HepG2 (cell line): ENCODE results near the gene P3H2. TPM values are rescaled to one million over a fixed set of nuclear protein-coding genes. Genes with fewer than 3 reads are reported as not detected.

ENCODE experiments used
- ATAC-seq: fragments of 200-7000 bp; cut with Tn5 transposase; 3 replicates; pipeline ENCODE4 v1.9.1; 2020; ENCODE audit warnings: mild to moderate bottlenecking, moderate library complexity
- BruUV-seq: library from RNA; stranded (reverse); fragments of 400-500 nt; replicated peaks from 2 replicates; lab custom pipeline; 2021; lab: Mats Ljungman, UMichigan
- CTCF ChIA-PET: fragments of 300-600 bp; formaldehyde crosslinking; extraction: SDS; loops from one replicate; lab custom pipeline; 2021; ENCODE audit warnings: low total read pairs, inconsistent platforms, low intra/inter-chr PET ratio; lab: Yijun Ruan, JAX
- POLR2A ChIA-PET: fragments of 350-600 bp; sonication (Branson Sonifier 250); formaldehyde crosslinking; loops from one replicate; lab custom pipeline; 2020; ENCODE audit warnings: antibody characterized with exemption, inconsistent platforms; lab: Yijun Ruan, JAX
- DNase-seq: peaks from one replicate; pipeline ENCODE4 v3.0.0-alpha.2; 2015; ENCODE audit warnings: low spot score
- FAIRE-seq: peaks from 3 replicates; lab custom pipeline; 2011; peaks lifted over from hg19 to GRCh38; lab: Jason Lieb, UNC
- H2AFZ ChIP-seq: one replicate; pipeline ENCODE4 v1.6.1; 2011; ENCODE audit warnings: low read length, inconsistent platforms
- H3K27ac ChIP-seq: fragments of 300-600 bp; 3 replicates; pipeline ENCODE4 v1.8.0; 2011; ENCODE audit warnings: mixed run types, mild to moderate bottlenecking, mixed read lengths, low read length, inconsistent platforms; ENCODE audit not compliant: insufficient read depth; ENCODE audit errors: extremely low read length
- H3K27me3 ChIP-seq, 2 experiments: fragments of 200-600 bp in 1 of 2; 2 replicates in 1 of 2; 3 replicates in 1 of 2; pipeline versions ENCODE4 v1.6.0 to v1.8.0; 2011; ENCODE audit warnings: low read length in 2 of 2, mild to moderate bottlenecking in 2 of 2, moderate library complexity in 2 of 2, inconsistent platforms in 1 of 2; ENCODE audit not compliant: insufficient read depth in 2 of 2, control insufficient read depth in 1 of 2
- H3K36me3 ChIP-seq, 2 experiments: fragments of 200-600 bp in 1 of 2; replicated peaks in 1 of 2; 2 replicates in 1 of 2; 3 replicates in 1 of 2; pipeline versions ENCODE4 v1.5.1 to v1.8.0; 2011; ENCODE audit warnings: low read length in 2 of 2, inconsistent platforms in 1 of 2; ENCODE audit not compliant: insufficient read depth in 2 of 2, control insufficient read depth in 1 of 2
- H3K4me1 ChIP-seq: 2 replicates; pipeline ENCODE4 v1.5.1; 2012; ENCODE audit warnings: low read length, inconsistent platforms; ENCODE audit not compliant: insufficient read depth
- H3K4me2 ChIP-seq: 2 replicates; pipeline ENCODE4 v1.6.0; 2011; ENCODE audit warnings: low read depth, low read length, inconsistent platforms
- H3K4me3 ChIP-seq, 3 experiments: fragments of 200-600 bp in 1 of 3; sonication (generic), shearing (Covaris generic) in 1 of 3; replicated peaks in 1 of 3; 2 replicates each; pipeline ENCODE4 v1.5.1; 2011 to 2016; ENCODE audit warnings: low read length in 3 of 3, inconsistent platforms in 2 of 3, low read depth in 2 of 3, mild to moderate bottlenecking in 2 of 3, control low read depth in 1 of 3, mixed read lengths in 1 of 3; ENCODE audit not compliant: insufficient read depth in 1 of 3
- H3K79me2 ChIP-seq: one replicate; pipeline ENCODE4 v1.6.1; 2011; ENCODE audit warnings: low read length, inconsistent platforms; ENCODE audit not compliant: insufficient read depth
- H3K9ac ChIP-seq: 2 replicates; pipeline ENCODE4 v1.6.0; 2011; ENCODE audit warnings: mild to moderate bottlenecking, low read depth, low read length, inconsistent platforms; ENCODE audit not compliant: insufficient read depth
- H3K9me3 ChIP-seq: 2 replicates; pipeline ENCODE4 v1.5.1; 2012; ENCODE audit warnings: mild to moderate bottlenecking, low read length
- H4K20me1 ChIP-seq: 2 replicates; pipeline ENCODE4 v1.6.0; 2011; ENCODE audit warnings: inconsistent platforms, mild to moderate bottlenecking, low read length, moderate library complexity; ENCODE audit not compliant: insufficient read depth
- CENPT ChIP-seq: sonication (generic); formaldehyde crosslinking; IDR thresholded peaks from 2 replicates; pipeline ENCODE4 v1.8.0; 2022; ENCODE audit warnings: low read depth, mild to moderate bottlenecking, moderate library complexity, missing genetic modification reagents
- ETV5 ChIP-seq: IDR thresholded peaks from 2 replicates; pipeline ENCODE4 v1.6.1; 2018; ENCODE audit warnings: missing biosample characterization, missing genetic modification reagents, inconsistent platforms, borderline replicate concordance
- HNRNPUL1 ChIP-seq: fragments of 200-400 bp; formaldehyde crosslinking; IDR thresholded peaks from 2 replicates; pipeline ENCODE4 v1.6.1; 2017; ENCODE audit warnings: low read depth, mild to moderate bottlenecking, low read length, moderate library complexity
- HOXA9 ChIP-seq: sonication (generic); formaldehyde crosslinking; IDR thresholded peaks from 2 replicates; pipeline ENCODE4 v1.8.1; 2022; ENCODE audit warnings: missing genetic modification reagents, mild to moderate bottlenecking, moderate library complexity, borderline replicate concordance
- MXI1 ChIP-seq: IDR thresholded peaks from 3 replicates; pipeline ENCODE4 v1.6.1; 2012; ENCODE audit warnings: low read depth, low read length, inconsistent platforms, borderline replicate concordance
- ZNF33A ChIP-seq: sonication (generic); formaldehyde crosslinking; IDR thresholded peaks from 2 replicates; pipeline ENCODE4 v1.5.1; 2020; ENCODE audit warnings: missing genetic modification reagents, mild to moderate bottlenecking, moderate library complexity, borderline replicate concordance
- ZNF496 ChIP-seq: sonication (generic); formaldehyde crosslinking; IDR thresholded peaks from 2 replicates; pipeline ENCODE4 v1.8.1; 2023; ENCODE audit warnings: mild to moderate bottlenecking, moderate library complexity, missing genetic modification reagents; ENCODE audit not compliant: insufficient replicate concordance
- ZNF660 ChIP-seq: sonication (generic); formaldehyde crosslinking; IDR thresholded peaks from 2 replicates; pipeline ENCODE4 v1.5.1; 2020; ENCODE audit warnings: mild to moderate bottlenecking, low read depth, missing genetic modification reagents, borderline replicate concordance
- ZNF768 ChIP-seq: sonication (generic); formaldehyde crosslinking; IDR thresholded peaks from 2 replicates; pipeline ENCODE4 v1.4.0; 2020; ENCODE audit warnings: missing genetic modification reagents
- ZNF773 ChIP-seq: sonication (generic); formaldehyde crosslinking; IDR thresholded peaks from 2 replicates; pipeline ENCODE4 v1.4.0; 2020; ENCODE audit warnings: missing genetic modification reagents, borderline replicate concordance
- WGBS: methylation state at CpG from one replicate; pipeline ENCODE4 v1.1.6; 2017; ENCODE audit warnings: low lambda C conversion rate; 5-methylcytosine and 5-hydroxymethylcytosine counted together
- in situ Hi-C: cut with HindIII; loops from 2 replicates; pipeline ENCODE4 v1.10.0; 2017; ENCODE audit warnings: low pct_unique_long_range_greater_than_20kb; ENCODE audit not compliant: extremely low pct_ligation_motif_present
- intact Hi-C: fragments of 100-400 bp; cut with micrococcal nuclease; formaldehyde crosslinking; loops from one replicate; pipeline ENCODE4 v1.10.0; 2022; ENCODE audit not compliant: unreplicated experiment
- polyA plus RNA-seq, 8 experiments: library from polyadenylated mRNA; depleted of rRNA in 3 of 8; stranded (reverse) in 7 of 8; unstranded in 1 of 8; fragments of >200 nt; fragmentation: Illumina TruSeq in 4 of 8; extraction: Trizol in 4 of 8; gene quantifications; 2 replicates each; pipeline versions ENCODE4 v1.2.1 to v1.2.3, GENCODE V29; 2011 to 2016; ENCODE audit warnings: low read depth in 4 of 8, missing spikeins in 1 of 8, mixed read lengths in 1 of 8; ENCODE audit not compliant: insufficient read depth in 1 of 8
- total RNA-seq, 5 experiments: library from RNA; depleted of rRNA; stranded (reverse); fragments of >200 nt; fragmentation: Illumina TruSeq; extraction: Trizol; gene quantifications; 2 replicates each; pipeline ENCODE4 v1.2.3, GENCODE V29; 2016; ENCODE audit warnings: low read depth in 1 of 5
- TF ChIP-seq, protein P1 (sequence below): sonication (generic); formaldehyde crosslinking; conservative IDR thresholded peaks from 2 replicates; pipeline ENCODE4 v1.8.0; 2022; ENCODE audit warnings: mild to moderate bottlenecking, moderate library complexity, missing genetic modification reagents
- TF ChIP-seq, protein P2 (sequence below): sonication (generic); formaldehyde crosslinking; IDR thresholded peaks from 2 replicates; pipeline ENCODE4 v1.5.0; 2020; ENCODE audit warnings: mild to moderate bottlenecking, missing genetic modification reagents
- TF ChIP-seq, protein P3 (sequence below): sonication (generic); formaldehyde crosslinking; IDR thresholded peaks from 2 replicates; pipeline ENCODE4 v1.4.0; 2020; ENCODE audit warnings: mild to moderate bottlenecking, low read depth, missing genetic modification reagents
- TF ChIP-seq, protein P4 (sequence below): sonication (generic); formaldehyde crosslinking; IDR thresholded peaks from 2 replicates; pipeline ENCODE4 v1.4.0; 2020; ENCODE audit warnings: missing genetic modification reagents
- TF ChIP-seq, protein P5 (sequence below): sonication (generic); formaldehyde crosslinking; IDR thresholded peaks from 2 replicates; pipeline ENCODE4 v1.5.0; 2020; ENCODE audit warnings: missing genetic modification reagents

Gene P3H2
- total and polyA plus RNA-seq, 2 of the 13 experiments (the other 11 are each of a cell fraction or from before 2014, with no cell fraction given) = not detected

DNA sequence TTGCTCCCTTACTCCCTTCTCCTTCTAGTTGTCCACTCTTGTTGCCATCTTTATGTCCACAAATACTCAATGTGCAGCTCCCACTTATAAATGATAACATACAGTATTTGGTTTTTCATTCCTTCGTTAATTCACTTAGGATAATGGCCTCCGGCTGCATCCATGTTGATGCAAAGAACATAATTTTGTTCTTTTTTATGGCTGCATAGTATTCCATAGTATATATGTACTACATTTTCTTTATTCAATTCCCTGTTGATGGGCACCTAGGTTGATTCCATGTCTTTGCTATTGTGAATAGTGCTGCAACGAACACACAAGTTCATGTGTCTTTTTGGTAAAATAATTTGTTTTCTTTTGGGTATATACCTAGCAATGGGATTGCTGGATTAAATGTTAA lies 21.3 kb upstream of the P3H2 start:
- H3K9me3 ChIP-seq = no peaks in the 10 kb centered on the region
- no peaks in the 10 kb centered on the region for H4K20me1 ChIP-seq
- in situ Hi-C loops = no loop called here
- CTCF ChIA-PET = no interaction called here
- BruUV-seq = no TSS peak
- H3K4me1 ChIP-seq = no peaks in the 10 kb centered on the region
- POLR2A ChIA-PET = no interaction called here
- H3K36me3 ChIP-seq = no peaks in the 10 kb centered on the region
- ATAC-seq (no peak), DNase-seq (no peak), FAIRE-seq (no peak)
- H3K27me3 ChIP-seq = no peaks in the 10 kb centered on the region; a peak in 2 of 5 replicates
- WGBS = 33% methylated on average over 3 of the region's 3 CpGs
- no peak overlapping the region for H3K4me3 ChIP-seq
- no peak for TF ChIP-seq CENPT (CRISPR knock-in tag)
- TF ChIP-seq ZNF496 (CRISPR knock-in tag) = no peak
- no peak for TF ChIP-seq ZNF33A
- no peak for TF ChIP-seq HNRNPUL1
- no peak for TF ChIP-seq ZNF660
- no peak for TF ChIP-seq ETV5 (CRISPR knock-in tag)
- TF ChIP-seq, protein P1, sequence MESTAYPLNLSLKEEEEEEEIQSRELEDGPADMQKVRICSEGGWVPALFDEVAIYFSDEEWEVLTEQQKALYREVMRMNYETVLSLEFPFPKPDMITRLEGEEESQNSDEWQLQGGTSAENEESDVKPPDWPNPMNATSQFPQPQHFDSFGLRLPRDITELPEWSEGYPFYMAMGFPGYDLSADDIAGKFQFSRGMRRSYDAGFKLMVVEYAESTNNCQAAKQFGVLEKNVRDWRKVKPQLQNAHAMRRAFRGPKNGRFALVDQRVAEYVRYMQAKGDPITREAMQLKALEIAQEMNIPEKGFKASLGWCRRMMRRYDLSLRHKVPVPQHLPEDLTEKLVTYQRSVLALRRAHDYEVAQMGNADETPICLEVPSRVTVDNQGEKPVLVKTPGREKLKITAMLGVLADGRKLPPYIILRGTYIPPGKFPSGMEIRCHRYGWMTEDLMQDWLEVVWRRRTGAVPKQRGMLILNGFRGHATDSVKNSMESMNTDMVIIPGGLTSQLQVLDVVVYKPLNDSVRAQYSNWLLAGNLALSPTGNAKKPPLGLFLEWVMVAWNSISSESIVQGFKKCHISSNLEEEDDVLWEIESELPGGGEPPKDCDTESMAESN (CRISPR knock-in tag) = no peak
- TF ChIP-seq, protein P2, sequence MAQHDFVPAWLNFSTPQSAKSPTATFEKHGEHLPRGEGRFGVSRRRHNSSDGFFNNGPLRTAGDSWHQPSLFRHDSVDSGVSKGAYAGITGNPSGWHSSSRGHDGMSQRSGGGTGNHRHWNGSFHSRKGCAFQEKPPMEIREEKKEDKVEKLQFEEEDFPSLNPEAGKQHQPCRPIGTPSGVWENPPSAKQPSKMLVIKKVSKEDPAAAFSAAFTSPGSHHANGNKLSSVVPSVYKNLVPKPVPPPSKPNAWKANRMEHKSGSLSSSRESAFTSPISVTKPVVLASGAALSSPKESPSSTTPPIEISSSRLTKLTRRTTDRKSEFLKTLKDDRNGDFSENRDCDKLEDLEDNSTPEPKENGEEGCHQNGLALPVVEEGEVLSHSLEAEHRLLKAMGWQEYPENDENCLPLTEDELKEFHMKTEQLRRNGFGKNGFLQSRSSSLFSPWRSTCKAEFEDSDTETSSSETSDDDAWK (CRISPR knock-in tag) = no peak
- no peak for TF ChIP-seq HOXA9 (CRISPR knock-in tag)
- TF ChIP-seq ZNF773 (CRISPR knock-in tag) = no peak
- TF ChIP-seq, protein P3, sequence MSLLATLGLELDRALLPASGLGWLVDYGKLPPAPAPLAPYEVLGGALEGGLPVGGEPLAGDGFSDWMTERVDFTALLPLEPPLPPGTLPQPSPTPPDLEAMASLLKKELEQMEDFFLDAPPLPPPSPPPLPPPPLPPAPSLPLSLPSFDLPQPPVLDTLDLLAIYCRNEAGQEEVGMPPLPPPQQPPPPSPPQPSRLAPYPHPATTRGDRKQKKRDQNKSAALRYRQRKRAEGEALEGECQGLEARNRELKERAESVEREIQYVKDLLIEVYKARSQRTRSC (CRISPR knock-in tag) = no peak
- TF ChIP-seq, protein P4, sequence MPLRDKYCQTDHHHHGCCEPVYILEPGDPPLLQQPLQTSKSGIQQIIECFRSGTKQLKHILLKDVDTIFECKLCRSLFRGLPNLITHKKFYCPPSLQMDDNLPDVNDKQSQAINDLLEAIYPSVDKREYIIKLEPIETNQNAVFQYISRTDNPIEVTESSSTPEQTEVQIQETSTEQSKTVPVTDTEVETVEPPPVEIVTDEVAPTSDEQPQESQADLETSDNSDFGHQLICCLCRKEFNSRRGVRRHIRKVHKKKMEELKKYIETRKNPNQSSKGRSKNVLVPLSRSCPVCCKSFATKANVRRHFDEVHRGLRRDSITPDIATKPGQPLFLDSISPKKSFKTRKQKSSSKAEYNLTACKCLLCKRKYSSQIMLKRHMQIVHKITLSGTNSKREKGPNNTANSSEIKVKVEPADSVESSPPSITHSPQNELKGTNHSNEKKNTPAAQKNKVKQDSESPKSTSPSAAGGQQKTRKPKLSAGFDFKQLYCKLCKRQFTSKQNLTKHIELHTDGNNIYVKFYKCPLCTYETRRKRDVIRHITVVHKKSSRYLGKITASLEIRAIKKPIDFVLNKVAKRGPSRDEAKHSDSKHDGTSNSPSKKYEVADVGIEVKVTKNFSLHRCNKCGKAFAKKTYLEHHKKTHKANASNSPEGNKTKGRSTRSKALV (CRISPR knock-in tag) = no peak
- TF ChIP-seq ZNF768 (CRISPR knock-in tag) = no peak
- no peak for TF ChIP-seq MXI1
- TF ChIP-seq, protein P5, sequence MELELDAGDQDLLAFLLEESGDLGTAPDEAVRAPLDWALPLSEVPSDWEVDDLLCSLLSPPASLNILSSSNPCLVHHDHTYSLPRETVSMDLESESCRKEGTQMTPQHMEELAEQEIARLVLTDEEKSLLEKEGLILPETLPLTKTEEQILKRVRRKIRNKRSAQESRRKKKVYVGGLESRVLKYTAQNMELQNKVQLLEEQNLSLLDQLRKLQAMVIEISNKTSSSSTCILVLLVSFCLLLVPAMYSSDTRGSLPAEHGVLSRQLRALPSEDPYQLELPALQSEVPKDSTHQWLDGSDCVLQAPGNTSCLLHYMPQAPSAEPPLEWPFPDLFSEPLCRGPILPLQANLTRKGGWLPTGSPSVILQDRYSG (CRISPR knock-in tag) = no peak
- H3K4me2 ChIP-seq = no peak overlapping the region
- H3K79me2 ChIP-seq = no peaks in the 10 kb centered on the region
- no peak overlapping the region for H3K27ac ChIP-seq
- no peak overlapping the region for H2AFZ ChIP-seq
- intact Hi-C loops = no loop called here
- no peak overlapping the region for H3K9ac ChIP-seq
